T-helper 1 cell treated with Interleukin-12 subunit alpha and Interleukin-12 subunit beta and Interleukin-4 antibody, amounts not matched to agents 30 ng/mL and 1 ng/mL, for 36 hours (primary cell): ENCODE data around the gene IFIT1B. TPM values are rescaled to one million over a fixed set of nuclear protein-coding genes. Genes with fewer than 3 reads are reported as not detected.
"Not testable (repeated sequence)": the region's sequence is repeated elsewhere in the genome, so short reads cannot be mapped to it uniquely, and the experiment has no call there.

Experiments
- intact Hi-C: fragments of 100-400 bp; cut with micrococcal nuclease; formaldehyde crosslinking; loops from one replicate; pipeline ENCODE4 v1.15.1; 2024
- total RNA-seq: library from RNA; stranded (reverse); gene quantifications from 2 replicates; pipeline ENCODE4 v1.2.3, GENCODE V29; 2022

Gene IFIT1B
- total RNA-seq, 1 donor from 2014 or later, result not detected

- intact Hi-C loops, result no loop called here
Observed at GRCh38 chr10:89348481-89348880, 29.4 kb upstream of the IFIT1B start.

DNA sequence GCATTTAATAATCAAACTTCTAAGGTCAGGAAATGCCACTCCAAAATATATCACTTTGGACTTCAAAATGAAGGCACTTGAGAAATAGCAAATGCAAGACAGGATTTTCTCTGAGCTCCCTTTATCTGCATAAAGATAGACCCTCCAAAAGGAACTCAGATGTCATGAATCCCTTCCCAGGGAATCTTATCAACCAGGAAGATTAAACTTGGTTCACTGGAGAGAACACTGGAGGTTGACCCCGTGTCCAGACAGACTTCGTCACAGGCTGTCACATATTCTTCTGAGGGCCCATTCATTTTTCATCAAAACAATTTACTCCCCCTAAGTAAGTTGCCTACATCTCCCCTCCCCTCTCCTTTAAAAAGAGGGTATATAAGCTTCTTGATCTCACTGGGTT lies 28.9 kb upstream of the IFIT1B start:
- intact Hi-C loops, result no loop called here

- intact Hi-C loops, result not testable (repeated sequence)
Observed at GRCh38 chr10:89350631-89351315, 27.1 kb upstream of the IFIT1B start.

- intact Hi-C loops, result no loop called here
Observed at GRCh38 chr10:89351412-89351779, 26.5 kb upstream of the IFIT1B start.

DNA sequence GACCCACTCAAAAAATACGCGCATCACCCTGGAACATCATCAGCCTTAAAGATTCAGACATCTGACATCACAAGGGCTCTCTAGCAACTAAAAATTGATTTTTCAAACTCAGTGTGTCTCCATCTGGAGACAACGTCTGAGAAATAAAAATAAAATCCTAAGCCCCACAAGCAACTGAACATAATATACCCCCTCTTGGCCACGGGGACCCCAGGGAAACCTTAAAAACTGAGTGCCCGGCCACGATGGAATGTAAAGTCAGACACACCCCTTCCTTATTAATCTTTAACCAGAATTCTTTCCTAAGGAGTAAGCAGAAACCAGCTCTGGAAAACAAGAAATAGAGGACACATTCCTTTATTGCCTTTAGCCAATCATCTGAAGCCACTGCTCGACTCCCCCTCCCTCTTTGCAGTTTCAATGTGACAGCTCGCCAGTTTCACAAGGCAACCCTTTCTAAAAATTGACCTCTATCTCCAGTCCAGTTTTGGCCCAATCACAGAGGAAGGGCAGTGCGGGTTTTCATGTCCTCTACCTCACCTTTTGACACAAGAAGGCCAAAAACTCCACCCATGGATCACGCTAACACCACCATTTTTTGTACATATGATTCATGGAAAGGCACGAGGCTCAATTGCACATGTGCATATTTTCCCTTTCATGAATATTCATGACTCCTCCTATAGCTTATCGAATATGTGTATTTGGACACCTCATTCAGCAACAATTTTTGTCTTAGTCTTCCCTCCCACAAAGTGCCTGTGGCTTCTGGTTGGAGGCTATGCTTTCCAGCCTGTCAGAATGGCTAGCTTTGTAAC lies 25.9 kb upstream of the IFIT1B start:
- intact Hi-C loops, result no loop called here

DNA sequence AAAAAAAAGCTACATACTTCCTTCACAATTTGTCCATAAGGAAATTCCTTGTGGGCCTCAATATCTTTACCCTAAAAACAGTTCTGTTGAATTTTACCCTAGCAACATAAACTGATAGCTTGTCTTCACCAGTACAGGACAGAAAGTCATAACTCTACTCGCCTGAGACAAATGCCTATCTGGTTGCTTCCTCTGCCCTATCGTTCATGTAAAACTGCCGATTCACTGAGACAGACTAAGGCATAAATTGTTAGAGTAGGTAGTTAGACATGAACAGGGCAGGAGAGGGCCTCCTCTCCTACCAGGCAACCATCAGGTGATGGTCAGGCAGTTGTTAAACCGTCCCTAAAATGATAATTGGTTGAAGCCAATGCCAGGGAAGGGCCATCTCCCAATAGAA lies 25.1 kb upstream of the IFIT1B start:
- intact Hi-C loops, result no loop called here

DNA sequence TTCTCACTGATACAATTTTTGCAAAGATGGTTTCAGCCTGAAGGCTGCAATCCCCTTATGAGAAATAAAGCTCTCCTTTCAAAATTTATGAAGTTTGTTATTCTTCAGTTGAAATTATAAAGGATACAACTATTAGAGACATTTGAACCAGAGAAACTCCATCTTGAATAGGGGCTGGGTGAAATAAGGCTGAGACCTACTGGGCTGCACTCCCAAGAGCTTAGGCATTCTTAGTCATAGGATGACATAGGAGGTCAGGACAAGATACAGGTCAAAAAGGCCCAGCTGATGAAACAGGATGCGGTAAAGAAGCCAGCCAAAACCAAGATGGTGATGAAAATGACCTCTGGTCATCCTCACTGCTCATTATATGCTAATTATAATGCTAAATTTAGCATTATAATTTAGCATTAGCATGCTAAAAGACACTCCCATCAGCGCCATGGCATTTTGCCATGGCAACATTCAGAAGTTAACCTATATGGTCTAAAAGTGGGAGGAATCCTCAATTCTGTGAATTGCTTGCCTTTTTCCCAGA lies 22.4 kb upstream of the IFIT1B start:
- intact Hi-C loops, result no loop called here

- intact Hi-C loops, result no loop called here
Observed at GRCh38 chr10:89357096-89357495, 20.8 kb upstream of the IFIT1B start.

- intact Hi-C loops, result no loop called here
Observed at GRCh38 chr10:89357975-89358374, 19.9 kb upstream of the IFIT1B start.

- intact Hi-C loops, result loop anchor here (10.0 kb wide), 1 partner anchor 205 kb away; no protein-coding TSS in a partner anchor
Observed at GRCh38 chr10:89360157-89360556, 17.7 kb upstream of the IFIT1B start.

GRCh38 chr10:89362929-89363328 lies 14.9 kb upstream of the IFIT1B start:
- intact Hi-C loops, result loop anchor here (10.0 kb wide), 1 partner anchor 202 kb away; no protein-coding TSS in a partner anchor

DNA sequence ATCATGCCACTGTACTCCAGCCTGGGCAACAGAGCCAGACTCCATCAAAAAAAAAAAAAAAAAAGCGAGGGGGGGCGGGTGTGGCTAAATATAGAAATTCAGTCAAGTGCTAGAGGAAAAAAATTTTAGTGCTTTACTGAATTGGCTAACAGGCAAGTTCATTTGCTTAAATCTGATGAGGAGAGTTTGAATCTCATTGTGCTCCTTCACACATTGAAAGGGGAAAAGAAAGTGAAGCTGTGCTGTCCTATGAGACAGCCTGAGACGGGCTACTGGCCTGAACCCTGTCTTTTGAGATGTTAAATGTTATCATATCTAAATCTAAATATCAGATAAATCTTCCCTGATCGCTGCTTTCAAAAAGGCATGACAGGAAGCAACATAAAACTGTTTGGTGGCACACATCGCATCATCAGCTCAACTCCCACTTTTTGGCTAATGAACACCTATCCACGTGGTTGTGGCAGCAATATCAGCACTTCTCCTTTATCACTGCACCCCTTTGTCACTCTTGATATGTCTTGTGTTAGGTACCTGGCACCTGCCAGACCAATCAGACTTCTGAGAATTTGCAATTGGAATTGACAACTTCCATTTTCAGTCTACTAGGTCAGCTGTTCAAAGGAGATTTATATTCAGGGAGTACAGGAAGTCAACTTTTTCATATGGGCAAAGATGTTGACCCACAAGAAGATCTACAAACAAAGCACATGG lies 14.0 kb upstream of the IFIT1B start:
- intact Hi-C loops, result loop anchor here (10.0 kb wide), 1 partner anchor 201 kb away; no protein-coding TSS in a partner anchor

DNA sequence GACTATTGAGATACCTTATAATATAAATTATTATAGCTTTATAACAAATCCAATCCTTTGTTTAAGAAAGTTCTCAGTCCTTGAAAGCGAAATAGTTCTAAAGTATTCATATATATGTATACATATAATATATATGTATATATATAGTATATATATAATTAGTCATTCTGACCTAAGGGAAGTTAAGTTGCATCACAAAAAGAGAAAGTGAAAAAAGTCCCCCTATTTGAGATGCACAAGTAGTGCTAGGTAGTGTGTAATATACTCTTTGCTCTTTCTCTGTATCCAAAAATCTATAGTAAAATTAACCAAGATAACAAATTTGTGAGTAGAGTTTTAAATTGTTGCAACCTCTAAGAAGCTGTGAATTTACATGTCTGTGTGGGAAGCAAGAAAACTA lies 13.3 kb upstream of the IFIT1B start:
- intact Hi-C loops, result loop anchor here (10.0 kb wide), 1 partner anchor 200 kb away; no protein-coding TSS in a partner anchor

GRCh38 chr10:89367529-89367928 lies 10.3 kb upstream of the IFIT1B start:
- intact Hi-C loops, result loop anchor here (10.0 kb wide), 1 partner anchor 197 kb away; no protein-coding TSS in a partner anchor

DNA sequence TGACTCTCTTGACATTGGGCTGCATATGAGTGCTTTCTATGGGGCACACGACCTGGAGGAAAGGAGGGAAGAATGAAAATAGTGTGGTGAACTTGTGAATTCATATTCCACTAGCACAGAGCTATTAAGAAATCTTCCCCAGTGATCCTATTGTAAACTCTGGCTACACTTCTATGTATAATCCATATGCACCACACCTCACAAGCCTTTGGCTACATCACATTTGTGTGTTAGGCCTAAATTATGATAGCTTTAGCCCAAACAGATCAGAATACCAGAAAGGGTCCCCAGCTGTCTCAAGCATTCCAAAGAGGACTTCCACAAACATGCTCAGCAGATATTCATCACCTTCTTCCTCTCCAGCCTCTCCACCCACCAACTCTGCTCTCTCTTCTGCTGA lies 9.7 kb upstream of the IFIT1B start:
- intact Hi-C loops, result loop anchor here (2.0 to 10.0 kb wide), 2 partner anchors 65 to 197 kb away; partner anchors contain the start of gene IFIT2

DNA sequence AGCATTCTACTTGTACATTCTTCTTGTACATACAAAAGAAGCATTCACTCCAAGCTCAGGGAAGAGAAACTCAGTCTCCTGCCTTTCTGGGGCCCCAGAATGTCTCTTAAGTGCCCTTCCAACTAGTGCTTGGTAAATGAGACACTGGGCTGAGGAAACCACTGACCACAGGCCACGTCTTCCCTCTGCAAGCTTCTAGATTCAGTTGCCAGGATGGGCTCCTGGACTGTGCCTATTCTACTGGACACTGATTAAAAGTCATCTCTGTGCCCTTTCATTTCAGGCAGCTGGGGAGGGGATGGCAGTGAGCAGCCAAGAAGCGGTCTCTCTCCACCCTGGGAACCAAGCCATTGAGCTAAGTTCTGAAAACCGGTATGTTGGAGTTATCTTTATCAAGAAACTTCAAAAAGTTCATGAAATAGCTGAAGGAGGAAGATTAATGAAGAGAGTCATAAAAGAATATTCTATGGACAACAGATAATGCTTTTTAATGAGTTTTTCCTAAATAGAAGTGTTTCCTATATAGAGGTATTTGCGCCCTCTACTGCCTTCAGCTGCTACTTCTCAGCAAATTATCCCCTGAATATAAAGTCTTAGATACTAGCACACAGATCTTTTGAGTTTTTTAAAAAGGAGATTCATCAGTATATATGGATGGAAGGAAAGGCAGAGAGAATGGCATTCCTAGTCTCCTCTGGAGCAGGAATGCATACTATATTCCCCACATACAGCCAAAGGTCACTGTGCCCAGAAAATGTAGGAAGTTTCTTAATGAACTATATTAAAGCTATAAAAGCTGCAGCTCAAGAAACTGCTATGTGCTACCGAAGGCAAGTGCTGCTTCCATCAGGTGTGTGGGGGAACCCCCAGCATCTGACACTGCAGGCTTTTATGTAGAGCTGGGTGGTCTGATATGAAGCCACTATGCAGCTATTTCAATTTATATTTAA lies 8.4 kb upstream of the IFIT1B start:
- intact Hi-C loops, result loop anchor here (1.0 to 10.0 kb wide), 4 partner anchors 17 to 195 kb away; partner anchors contain the start of gene IFIT2

GRCh38 chr10:89371079-89371478 lies 6.8 kb upstream of the IFIT1B start:
- intact Hi-C loops, result loop anchor here (2.0 kb wide), 1 partner anchor 16 kb away; no protein-coding TSS in a partner anchor

- intact Hi-C loops, result loop anchor here (2.0 kb wide), 1 partner anchor 15 kb away; no protein-coding TSS in a partner anchor
Observed at GRCh38 chr10:89371987-89372386, 5.9 kb upstream of the IFIT1B start.

- intact Hi-C loops, result no loop called here
Observed at GRCh38 chr10:89373916-89374711, 3.7 kb upstream of the IFIT1B start.
